Activated naive CD8-positive, alpha-beta T cell (primary cell): Measurements from ENCODE around the gene CDK5RAP2.
A peak's percentile ranks its signal among the peaks of the same experiment; 100 is the strongest.
"Not testable (repeated sequence)": the region's sequence is repeated elsewhere in the genome, so short reads cannot be mapped to it uniquely, and the experiment has no call there.

Experiments used
- H3K27ac Mint-ChIP-seq: one replicate; pipeline ENCODE4 v1.8.0; 2021; ENCODE audit warnings: mixed read lengths
- H3K27me3 Mint-ChIP-seq: one replicate; pipeline ENCODE4 v1.8.0; 2021; ENCODE audit warnings: mixed read lengths
- H3K36me3 Mint-ChIP-seq: one replicate; pipeline ENCODE4 v1.8.0; 2021; ENCODE audit warnings: mixed read lengths
- H3K4me1 Mint-ChIP-seq: one replicate; pipeline ENCODE4 v1.8.0; 2021; ENCODE audit warnings: low read depth, mixed read lengths
- H3K4me3 Mint-ChIP-seq: one replicate; pipeline ENCODE4 v1.8.0; 2021; ENCODE audit warnings: mild to moderate bottlenecking, mixed read lengths
- H3K9me3 Mint-ChIP-seq: one replicate; pipeline ENCODE4 v1.8.0; 2021; ENCODE audit warnings: low read depth, mixed read lengths

The CDK5RAP2 gene

GRCh38 chr9:120541921-120542320 is 38.0 kb downstream of the CDK5RAP2 start:
- Mint-ChIP-seq H3K4me3 (no peak overlapping the region), H3K9me3 (no peaks in the 10 kb centered on the region), H3K36me3 (peaks cover 13% of the 10 kb centered on the region), H3K4me1 (no peaks in the 10 kb centered on the region), H3K27me3 (no peaks in the 10 kb centered on the region), H3K27ac (no peak overlapping the region)

DNA sequence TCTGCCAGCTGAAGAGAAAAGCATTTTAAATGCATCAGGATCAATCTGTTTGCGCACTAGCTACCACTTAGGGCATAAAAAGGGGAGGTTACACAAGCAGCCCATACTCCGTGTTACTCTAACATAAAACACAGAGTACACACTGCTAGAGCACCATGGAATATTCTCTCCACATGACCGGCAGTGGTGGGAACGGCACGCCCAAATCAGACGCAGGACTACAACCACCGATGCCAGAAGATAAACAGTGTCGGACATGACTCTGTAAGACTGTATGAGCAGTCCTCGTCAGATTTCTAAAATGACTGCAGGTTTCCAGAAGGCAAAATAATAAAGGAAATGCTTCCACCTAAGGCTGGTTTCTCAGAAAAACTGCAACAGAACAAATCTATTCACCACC is 40.0 kb downstream of the CDK5RAP2 start:
- Mint-ChIP-seq H3K27me3 (no peaks in the 10 kb centered on the region), H3K36me3 (peaks cover 22% of the 10 kb centered on the region), H3K4me1 (no peaks in the 10 kb centered on the region), H3K9me3 (no peaks in the 10 kb centered on the region), H3K27ac (no peak overlapping the region), H3K4me3 (no peak overlapping the region)

DNA sequence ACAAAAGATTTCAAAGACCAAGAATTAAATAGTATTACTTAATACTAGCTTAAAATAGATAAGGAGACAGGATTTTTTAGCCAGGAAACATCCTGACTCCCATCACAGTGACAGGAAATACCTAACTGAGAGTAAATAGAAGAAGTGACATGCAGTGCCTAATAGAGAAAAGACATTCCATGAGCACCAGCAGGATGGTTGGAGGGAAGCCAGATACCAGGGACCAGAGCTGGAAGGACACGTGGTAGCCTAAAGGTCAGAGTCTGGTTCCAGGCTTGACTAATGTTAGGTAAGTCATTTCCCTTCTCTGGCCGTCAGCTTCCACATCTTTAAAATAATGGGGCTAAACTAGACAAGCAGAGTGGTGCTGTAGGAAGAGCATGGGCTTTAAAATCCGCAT is 41.6 kb downstream of the CDK5RAP2 start:
- peaks cover 20% of the 10 kb centered on the region for H3K36me3 Mint-ChIP-seq
- no peak overlapping the region for H3K27ac Mint-ChIP-seq

GRCh38 chr9:120536949-120537640 is 42.9 kb downstream of the CDK5RAP2 start:
- Mint-ChIP-seq H3K27me3 (no peaks in the 10 kb centered on the region), H3K36me3 (peaks cover 22% of the 10 kb centered on the region), H3K27ac (no peak overlapping the region), H3K9me3 (no peaks in the 10 kb centered on the region), H3K4me3 (no peak overlapping the region), H3K4me1 (peaks cover 2% of the 10 kb centered on the region)

More for the DNA sequence above, 41.6 kb downstream of the CDK5RAP2 start:
- Mint-ChIP-seq H3K4me1 (no peaks in the 10 kb centered on the region), H3K27me3 (no peaks in the 10 kb centered on the region), H3K4me3 (no peak overlapping the region), H3K9me3 (no peaks in the 10 kb centered on the region)

GRCh38 chr9:120536094-120536493 is 43.9 kb downstream of the CDK5RAP2 start:
- Mint-ChIP-seq H3K4me3 (no peak overlapping the region), H3K9me3 (no peaks in the 10 kb centered on the region), H3K27me3 (no peaks in the 10 kb centered on the region), H3K36me3 (peaks cover 25% of the 10 kb centered on the region), H3K4me1 (peaks cover 2% of the 10 kb centered on the region), H3K27ac (no peak overlapping the region)

GRCh38 chr9:120534266-120534665 is 45.7 kb downstream of the CDK5RAP2 start:
- peaks cover 35% of the 10 kb centered on the region for H3K36me3 Mint-ChIP-seq
- H3K27ac Mint-ChIP-seq: no peak overlapping the region

GRCh38 chr9:120532891-120533290 is 47.1 kb downstream of the CDK5RAP2 start:
- Mint-ChIP-seq H3K27ac (peak overlapping the region; percentile 66), H3K36me3 (peaks cover 45% of the 10 kb centered on the region), H3K4me1 (peaks cover 2% of the 10 kb centered on the region)

More at GRCh38 chr9:120534266-120534665, 45.7 kb downstream of the CDK5RAP2 start:
- no peaks in the 10 kb centered on the region for H3K27me3 Mint-ChIP-seq
- peaks cover 2% of the 10 kb centered on the region for H3K4me1 Mint-ChIP-seq
- H3K4me3 Mint-ChIP-seq: no peak overlapping the region
- no peaks in the 10 kb centered on the region for H3K9me3 Mint-ChIP-seq

GRCh38 chr9:120532475-120532874 is 47.5 kb downstream of the CDK5RAP2 start:
- Mint-ChIP-seq H3K27me3 (no peaks in the 10 kb centered on the region), H3K4me3 (no peak overlapping the region), H3K9me3 (no peaks in the 10 kb centered on the region), H3K27ac (no peak overlapping the region), H3K4me1 (peaks cover 2% of the 10 kb centered on the region), H3K36me3 (peaks cover 48% of the 10 kb centered on the region)

More at GRCh38 chr9:120532891-120533290, 47.1 kb downstream of the CDK5RAP2 start:
- no peak overlapping the region for H3K4me3 Mint-ChIP-seq
- no peaks in the 10 kb centered on the region for H3K9me3 Mint-ChIP-seq
- H3K27me3 Mint-ChIP-seq: no peaks in the 10 kb centered on the region

DNA sequence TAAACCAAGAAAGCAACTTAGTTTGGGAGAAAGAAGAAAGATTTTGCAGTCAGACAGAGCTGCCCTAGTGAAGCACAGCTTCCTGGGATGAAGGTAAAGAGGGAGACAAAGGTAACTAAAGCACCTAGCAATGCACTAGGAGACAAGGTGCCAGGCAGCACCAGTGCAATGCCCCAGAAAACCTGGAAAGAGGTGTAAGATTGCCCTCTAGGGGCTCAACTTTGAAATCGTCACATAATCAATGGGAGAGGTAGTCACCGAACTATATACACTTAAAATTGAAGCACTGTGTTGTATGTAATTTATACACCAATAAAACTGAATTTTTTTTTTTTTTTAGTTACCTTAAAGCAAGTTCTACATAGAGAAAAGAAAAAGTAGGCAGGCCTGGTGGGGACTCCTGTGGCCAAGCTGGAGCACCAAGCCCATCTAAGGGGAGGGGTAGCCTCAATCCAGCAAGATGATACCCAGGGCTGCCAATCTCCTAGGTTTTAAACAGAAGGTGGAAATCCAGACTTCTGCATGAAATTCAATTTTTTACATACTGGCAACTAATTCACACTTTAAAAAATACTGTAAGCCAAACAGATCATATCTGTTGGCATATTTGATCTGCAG is 48.2 kb downstream of the CDK5RAP2 start:
- no peaks in the 10 kb centered on the region for H3K27me3 Mint-ChIP-seq
- no peak overlapping the region for H3K27ac Mint-ChIP-seq
- peaks cover 52% of the 10 kb centered on the region for H3K36me3 Mint-ChIP-seq

DNA sequence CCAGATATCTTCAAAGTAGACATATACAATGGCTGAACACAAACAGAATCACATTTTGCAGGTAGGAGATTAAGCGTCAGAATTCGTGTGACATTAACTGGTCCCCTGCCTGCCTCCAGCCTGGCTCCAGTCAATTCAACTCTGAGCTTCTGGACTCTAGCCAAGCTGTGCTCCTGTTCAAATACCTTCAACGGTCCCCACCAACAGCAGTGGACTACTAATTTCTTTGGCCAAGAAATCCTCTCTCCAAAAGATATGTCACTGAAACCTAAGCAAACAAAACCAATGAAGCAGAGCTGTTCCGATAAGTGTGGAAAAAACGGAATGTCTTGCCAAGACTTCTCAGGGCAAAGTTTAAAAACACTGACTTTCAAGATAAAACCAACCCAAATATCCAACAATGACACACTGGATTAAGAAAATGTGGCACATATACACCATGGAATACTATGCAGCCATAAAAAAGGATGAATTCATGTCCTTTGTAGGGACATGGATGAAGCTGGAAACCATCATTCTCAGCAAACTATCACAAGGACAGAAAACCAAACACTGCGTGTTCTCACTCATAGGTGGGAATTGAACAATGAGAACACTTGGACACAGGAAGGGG is 49.6 kb downstream of the CDK5RAP2 start:
- not testable (repeated sequence) for H3K9me3 Mint-ChIP-seq, H3K27ac Mint-ChIP-seq, H3K4me3 Mint-ChIP-seq, H3K4me1 Mint-ChIP-seq, H3K27me3 Mint-ChIP-seq
- peaks cover 55% of the 10 kb centered on the region for H3K36me3 Mint-ChIP-seq

More for the DNA sequence above, 48.2 kb downstream of the CDK5RAP2 start:
- H3K9me3 Mint-ChIP-seq: no peaks in the 10 kb centered on the region
- no peak overlapping the region for H3K4me3 Mint-ChIP-seq
- peaks cover 2% of the 10 kb centered on the region for H3K4me1 Mint-ChIP-seq

DNA sequence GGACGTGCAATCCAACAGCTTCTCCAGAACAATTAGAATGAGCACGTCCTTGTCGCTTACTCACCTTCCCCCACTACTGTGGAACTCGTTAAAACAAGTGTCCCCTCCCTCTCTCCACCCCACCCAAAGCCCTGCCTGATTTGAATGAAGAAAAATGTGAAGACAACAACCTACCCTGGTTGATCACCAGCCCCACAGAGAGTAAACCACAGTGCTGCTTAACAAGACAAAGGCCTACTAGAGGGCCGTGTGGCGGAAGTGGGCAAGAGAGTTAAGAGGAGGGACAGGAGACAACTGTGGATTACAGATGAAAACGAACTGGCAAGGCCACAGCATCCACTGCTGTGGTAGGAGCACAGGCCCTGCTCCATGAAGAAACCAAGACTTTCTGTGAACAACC is 51.1 kb downstream of the CDK5RAP2 start:
- H3K4me1 Mint-ChIP-seq: peaks cover 2% of the 10 kb centered on the region
- H3K4me3 Mint-ChIP-seq: no peak overlapping the region
- H3K27me3 Mint-ChIP-seq: no peaks in the 10 kb centered on the region
- H3K9me3 Mint-ChIP-seq: no peaks in the 10 kb centered on the region
- H3K36me3 Mint-ChIP-seq: peaks cover 51% of the 10 kb centered on the region
- no peak overlapping the region for H3K27ac Mint-ChIP-seq

GRCh38 chr9:120528327-120528726 is 51.6 kb downstream of the CDK5RAP2 start:
- Mint-ChIP-seq H3K4me3 (no peak overlapping the region), H3K36me3 (peaks cover 52% of the 10 kb centered on the region), H3K4me1 (peaks cover 2% of the 10 kb centered on the region), H3K27ac (no peak overlapping the region), H3K9me3 (no peaks in the 10 kb centered on the region), H3K27me3 (no peaks in the 10 kb centered on the region)

DNA sequence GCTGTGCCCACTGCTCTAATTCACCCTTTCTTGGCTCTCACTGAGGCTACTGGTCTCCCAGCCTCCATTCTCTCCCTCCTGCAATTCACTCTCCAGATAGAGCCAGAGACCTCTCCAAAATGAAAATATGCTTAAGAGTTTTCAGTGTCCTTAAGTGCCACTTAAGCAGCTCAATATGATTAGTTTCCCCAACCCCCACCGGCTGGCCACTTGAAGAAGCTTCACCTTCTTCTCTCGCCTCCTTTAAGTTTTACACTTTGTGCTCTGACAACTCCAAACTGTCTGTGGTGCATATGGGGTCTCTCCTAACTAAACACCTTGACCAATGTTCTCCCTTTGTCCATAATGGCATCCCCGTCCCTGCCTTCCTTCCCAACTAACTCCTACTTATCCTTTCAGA is 53.4 kb downstream of the CDK5RAP2 start:
- Mint-ChIP-seq H3K27me3 (no peaks in the 10 kb centered on the region), H3K4me3 (no peak overlapping the region), H3K4me1 (no peaks in the 10 kb centered on the region), H3K9me3 (no peaks in the 10 kb centered on the region), H3K27ac (no peak overlapping the region), H3K36me3 (peaks cover 51% of the 10 kb centered on the region)

GRCh38 chr9:120524863-120525262 is 55.1 kb downstream of the CDK5RAP2 start:
- H3K4me1 Mint-ChIP-seq: no peaks in the 10 kb centered on the region
- H3K27me3 Mint-ChIP-seq: no peaks in the 10 kb centered on the region
- H3K36me3 Mint-ChIP-seq: peaks cover 42% of the 10 kb centered on the region
- no peak overlapping the region for H3K4me3 Mint-ChIP-seq
- H3K9me3 Mint-ChIP-seq: no peaks in the 10 kb centered on the region
- no peak overlapping the region for H3K27ac Mint-ChIP-seq

DNA sequence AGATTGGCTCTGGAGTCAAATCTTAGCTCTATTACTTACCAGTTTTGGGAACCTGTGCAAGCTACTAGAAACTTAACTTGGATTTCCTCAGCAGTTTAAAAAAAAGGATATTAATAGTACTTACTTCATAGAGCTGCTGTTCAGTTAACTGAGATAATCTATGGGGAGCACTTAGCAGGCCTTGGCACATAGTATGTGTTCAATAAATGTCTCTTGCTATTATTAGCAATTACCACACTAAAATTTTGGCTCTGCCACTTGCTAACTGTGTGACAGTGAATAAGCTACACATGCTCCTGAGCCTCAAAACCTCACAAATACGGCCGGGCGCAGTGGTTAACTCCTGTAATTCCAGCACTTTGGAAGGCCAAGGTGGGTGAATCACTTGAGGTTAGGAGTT is 55.9 kb downstream of the CDK5RAP2 start:
- Mint-ChIP-seq H3K4me1 (no peaks in the 10 kb centered on the region), H3K9me3 (no peaks in the 10 kb centered on the region), H3K36me3 (peaks cover 46% of the 10 kb centered on the region), H3K27ac (no peak overlapping the region), H3K27me3 (no peaks in the 10 kb centered on the region), H3K4me3 (no peak overlapping the region)
